ENCODE data around the gene DYNLL1.
"Not testable (repeated sequence)": the region's sequence is repeated elsewhere in the genome, so short reads cannot be mapped to it uniquely, and the experiment has no call there.

Gene DYNLL1

GRCh38 chr12:120522568-120522967 lies 26.7 kb downstream of the DYNLL1 start:
- H3K4me3 ChIP-seq (ENCODE audit: low read depth, low read length): no peak overlapping the region
- TF ChIP-seq CTCF (IDR thresholded peaks at IDR 0.05; ENCODE audit: low read depth, low read length): no peak

- no peak for TF ChIP-seq CTCF (IDR thresholded peaks at IDR 0.05; ENCODE audit: low read depth, low read length)
These were observed 33.1 kb downstream of the DYNLL1 start, which contains the start of gene COQ5 for GRCh38 chr12:120528861-120529525. COQ5 (minus strand) TSS chr12:120529158; CDS start chr12:120529141, 17 bp downstream.

GRCh38 chr12:120529641-120530417 lies 33.9 kb downstream of the DYNLL1 start:
- H3K4me3 ChIP-seq (ENCODE audit: low read depth, low read length): peak overlapping the region; percentile 72
- no peak for TF ChIP-seq CTCF (IDR thresholded peaks at IDR 0.05; ENCODE audit: low read depth, low read length)

More at GRCh38 chr12:120528861-120529525, 33.1 kb downstream of the DYNLL1 start, which contains the start of gene COQ5:
- H3K4me3 ChIP-seq (ENCODE audit: low read depth, low read length): peak within 1 kb of the TSS; percentile 72

- H3K4me3 ChIP-seq (ENCODE audit: low read depth, low read length): not testable (repeated sequence)
These were observed 34.5 kb downstream of the DYNLL1 start for GRCh38 chr12:120530418-120530761.

DNA sequence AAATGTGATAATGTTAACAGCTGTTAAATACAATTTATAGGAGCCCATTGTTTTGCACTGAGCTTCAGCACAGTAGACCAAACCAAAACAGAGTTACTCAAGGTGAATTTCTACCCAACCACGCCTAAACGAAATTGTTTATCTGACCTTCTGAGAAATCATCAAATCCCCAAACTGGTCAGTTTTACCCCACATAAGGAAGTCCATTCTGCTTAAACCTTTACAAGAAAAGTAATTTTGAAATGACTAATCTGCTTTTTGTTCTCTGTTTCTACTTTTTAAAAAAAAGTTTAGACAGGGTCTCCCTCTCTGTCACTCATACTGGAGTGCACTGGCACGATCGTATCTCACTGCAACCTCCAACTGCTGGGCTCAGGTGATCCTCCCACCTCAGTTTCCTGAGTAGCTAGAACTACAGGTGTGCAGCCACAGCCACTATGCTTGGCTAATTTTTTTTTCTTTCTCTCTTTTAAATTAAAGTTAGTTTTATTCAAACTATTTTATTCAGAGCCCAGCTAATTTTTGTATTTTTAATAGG lies 36.9 kb downstream of the DYNLL1 start:
- no peak overlapping the region for H3K4me3 ChIP-seq (ENCODE audit: low read depth, low read length)
- no peak for TF ChIP-seq CTCF (IDR thresholded peaks at IDR 0.05; ENCODE audit: low read depth, low read length)

GRCh38 chr12:120534203-120534702 lies 38.3 kb downstream of the DYNLL1 start, which contains the start of gene RNF10:
RNF10 (plus strand) TSS chr12:120534356; CDS start chr12:120534812, 456 bp downstream.
- H3K4me3 ChIP-seq (ENCODE audit: low read depth, low read length): peak within 1 kb of the TSS; percentile 81
- TF ChIP-seq CTCF (IDR thresholded peaks at IDR 0.05; ENCODE audit: low read depth, low read length): no peak

DNA sequence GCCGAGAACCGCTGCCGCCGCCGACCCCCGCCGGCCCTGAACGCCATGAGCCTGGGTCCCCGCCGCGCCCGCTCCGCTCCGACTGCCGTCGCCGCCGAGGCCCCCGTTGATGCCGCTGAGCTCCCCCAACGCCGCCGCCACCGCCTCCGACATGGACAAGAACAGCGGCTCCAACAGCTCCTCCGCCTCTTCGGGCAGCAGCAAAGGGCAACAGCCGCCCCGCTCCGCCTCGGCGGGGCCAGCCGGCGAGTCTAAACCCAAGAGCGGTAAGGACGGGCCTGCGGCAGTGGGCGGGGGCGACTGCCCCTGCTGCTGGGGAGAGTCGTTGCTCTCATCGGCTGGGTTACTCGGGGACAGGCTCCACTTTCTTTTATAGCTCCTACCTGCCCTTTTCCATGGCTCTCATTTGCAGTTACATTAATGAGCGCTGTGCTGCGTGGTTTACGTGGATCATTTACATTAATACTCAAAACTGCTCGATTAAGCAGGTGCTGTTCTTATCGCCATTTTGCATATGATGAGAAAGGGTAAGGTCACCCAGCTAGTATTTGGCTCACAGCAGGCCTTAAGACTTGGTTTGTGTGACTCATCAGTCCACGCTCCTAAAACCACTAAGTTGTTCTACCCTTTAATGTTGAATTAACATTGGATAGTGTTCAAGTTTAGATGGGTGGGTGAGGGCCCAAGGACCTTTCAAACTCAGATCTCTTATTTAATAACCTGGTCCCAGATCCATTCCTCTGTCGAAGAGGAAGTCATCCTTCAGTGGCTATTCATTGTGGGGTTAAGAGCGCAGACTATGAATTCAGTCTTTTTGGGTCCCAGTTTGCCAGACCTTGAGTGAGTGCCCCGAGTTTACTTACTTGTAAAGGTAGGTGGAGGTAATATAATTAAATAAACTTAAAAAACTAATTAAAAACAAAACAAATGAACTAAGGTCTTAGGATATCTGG lies 39.1 kb downstream of the DYNLL1 start:
- peak overlapping the region; percentile 81 for H3K4me3 ChIP-seq (ENCODE audit: low read depth, low read length)
- TF ChIP-seq CTCF (IDR thresholded peaks at IDR 0.05; ENCODE audit: low read depth, low read length): no peak
